GM19468 (cell line): ENCODE results near the gene ACTN1.
"Not testable (repeated sequence)": the region's sequence is repeated elsewhere in the genome, so short reads cannot be mapped to it uniquely, and the experiment has no call there.

ENCODE experiments used
- ATAC-seq: cut with Tn5 transposase; IDR thresholded peaks from one replicate; pipeline ENCODE4 v1.9.1; 2021; ENCODE audit warnings: mild to moderate bottlenecking, moderate library complexity, moderate number of reproducible peaks; ENCODE audit not compliant: unreplicated experiment; ENCODE audit errors: extremely low read depth

The ACTN1 gene

DNA sequence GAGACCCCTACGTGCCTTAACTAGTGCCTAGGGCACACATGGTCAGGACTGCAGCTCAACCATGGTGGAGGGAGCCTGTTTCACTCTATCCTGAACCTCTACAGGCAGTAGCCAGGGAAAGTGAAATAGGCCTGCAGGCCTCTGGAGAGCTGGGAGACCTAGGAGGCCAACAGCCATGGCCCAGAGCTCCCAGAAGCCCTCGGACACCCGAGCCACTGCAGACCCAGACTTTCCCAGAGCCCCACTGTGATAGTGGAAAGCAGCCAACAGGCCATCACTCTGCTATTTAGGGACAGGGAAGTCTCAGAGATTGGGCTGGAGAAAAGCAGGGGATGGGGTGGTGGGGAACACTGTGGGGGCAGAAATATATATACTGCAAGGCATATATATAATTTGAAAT is 129.7 kb downstream of the ACTN1 start:
- ATAC-seq = no peak

DNA sequence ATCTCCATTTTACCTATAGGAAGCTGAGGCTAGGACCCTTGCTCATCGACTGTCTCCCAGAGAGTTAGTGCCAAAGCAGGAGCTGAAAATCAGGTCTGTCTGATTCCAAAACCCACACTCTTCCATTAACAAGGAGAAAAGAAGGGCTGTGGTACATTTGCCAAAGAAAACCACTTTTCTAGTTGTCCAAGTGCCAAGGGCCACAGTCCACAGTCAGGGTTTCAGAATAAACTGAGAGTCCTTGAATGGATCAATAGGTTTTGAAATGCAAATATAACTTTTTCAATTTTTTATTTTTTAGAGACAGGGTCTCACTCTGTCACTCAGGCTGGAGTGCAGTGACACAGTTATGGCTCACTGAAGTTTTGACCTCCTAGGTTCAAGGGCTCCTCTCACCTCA is 130.8 kb downstream of the ACTN1 start:
- no peak for ATAC-seq

DNA sequence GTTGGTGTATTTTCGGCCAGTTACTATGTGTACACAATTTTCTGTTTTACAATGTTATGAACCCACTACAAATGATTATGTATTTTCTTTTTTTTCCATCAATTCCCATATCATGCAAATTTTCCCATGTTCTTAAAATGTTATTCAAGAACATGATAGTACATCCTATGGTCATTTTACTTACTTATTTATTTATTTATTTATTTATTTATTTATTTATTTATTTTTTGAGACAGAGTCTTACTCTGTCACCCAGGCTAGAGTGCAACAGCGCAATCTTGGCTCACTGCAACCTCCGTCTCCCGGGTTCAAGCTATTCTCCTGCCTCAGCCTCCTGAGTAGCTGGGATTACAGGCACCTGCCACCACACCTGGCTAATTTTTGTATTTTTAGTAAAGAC is 131.5 kb downstream of the ACTN1 start:
- not testable (repeated sequence) for ATAC-seq

DNA sequence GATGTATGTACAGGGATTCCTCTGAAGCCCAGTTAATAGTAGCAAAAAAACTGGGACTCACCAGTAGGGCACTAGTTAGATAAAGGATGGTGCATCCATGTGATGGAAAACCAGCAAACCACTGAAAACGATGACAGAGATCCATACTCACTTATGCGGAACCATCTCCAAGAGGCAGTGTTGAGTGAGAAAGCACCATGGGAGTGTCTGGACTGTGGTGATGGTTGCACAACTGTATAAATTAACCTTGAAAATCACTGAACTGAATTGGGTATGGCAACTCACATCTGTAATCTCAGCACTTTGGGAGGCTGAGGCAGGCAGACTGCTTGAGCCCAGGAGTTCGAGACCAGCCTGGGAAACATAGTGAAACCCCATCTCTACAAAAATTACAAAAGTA is 132.6 kb downstream of the ACTN1 start:
- no peak for ATAC-seq

DNA sequence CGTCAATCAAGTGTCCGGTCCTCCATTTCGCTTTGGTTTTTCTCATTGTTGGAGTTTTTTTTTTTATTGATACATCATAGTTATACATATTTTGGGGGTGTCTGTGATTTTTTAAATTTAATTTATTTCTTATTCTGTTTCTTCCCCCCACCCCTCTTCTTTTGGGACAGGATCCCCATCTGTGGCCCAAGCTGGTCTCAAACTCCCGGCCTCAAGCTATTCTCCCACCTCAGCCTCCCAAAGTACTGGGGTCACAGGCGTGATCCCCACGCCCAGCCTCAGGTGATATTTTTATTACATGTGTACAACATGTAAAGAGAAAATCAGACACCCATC is 134.9 kb downstream of the ACTN1 start:
- no peak for ATAC-seq

DNA sequence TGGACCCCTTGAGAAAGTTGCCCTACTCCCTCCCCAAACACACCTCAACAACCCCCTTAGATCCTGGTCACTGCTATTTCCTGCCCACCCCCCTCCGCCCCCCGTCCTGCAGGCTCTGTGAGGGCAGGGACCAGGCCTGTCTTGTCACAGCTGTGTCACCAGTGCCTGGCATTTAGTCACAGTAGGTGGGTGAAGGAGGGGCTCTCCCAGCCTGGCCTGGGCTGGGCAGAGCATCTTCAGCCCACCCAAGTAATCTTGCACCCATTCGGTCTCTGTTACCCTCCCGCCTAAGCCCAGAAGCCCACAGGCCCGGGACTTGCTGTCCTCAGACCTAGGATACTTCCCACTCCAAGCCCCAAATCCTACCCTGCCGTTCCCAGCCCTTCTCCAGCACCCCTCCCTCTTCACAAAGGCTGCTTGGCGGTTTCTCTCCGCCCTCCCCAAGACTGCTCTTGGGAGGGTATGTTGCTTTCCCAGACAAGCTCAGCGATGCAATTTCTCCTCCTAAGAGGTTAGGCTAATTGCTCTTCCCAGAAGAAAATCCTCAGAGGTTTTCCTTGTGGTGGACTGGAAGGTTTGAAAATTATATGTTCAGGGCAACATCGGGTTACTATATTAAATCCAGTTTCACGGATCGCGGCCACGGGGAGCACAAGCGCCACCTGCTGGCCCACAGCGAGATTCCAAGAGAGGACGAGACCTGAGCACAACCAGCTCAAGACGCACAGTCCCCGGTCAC is 135.5 kb downstream of the ACTN1 start:
- no peak for ATAC-seq

DNA sequence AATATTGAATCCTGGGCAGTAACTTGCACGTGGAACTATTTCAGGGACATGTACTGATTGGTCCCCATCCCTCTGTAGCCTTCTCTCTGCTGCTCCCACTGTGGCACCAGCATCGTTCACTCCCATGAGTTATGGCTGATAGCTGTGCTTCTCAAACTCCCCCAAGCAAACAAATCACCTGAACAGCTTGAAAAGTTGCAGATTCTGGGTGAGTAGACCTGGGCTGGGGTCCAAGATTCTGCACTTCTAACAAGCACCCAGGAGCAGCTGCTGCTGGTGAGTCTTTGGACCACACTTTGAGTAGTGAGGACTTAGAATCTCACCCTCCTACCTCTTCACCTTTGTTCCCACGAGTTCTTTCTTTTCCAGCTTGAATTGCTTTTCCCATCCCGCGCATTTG is 136.8 kb downstream of the ACTN1 start:
- ATAC-seq = no peak

DNA sequence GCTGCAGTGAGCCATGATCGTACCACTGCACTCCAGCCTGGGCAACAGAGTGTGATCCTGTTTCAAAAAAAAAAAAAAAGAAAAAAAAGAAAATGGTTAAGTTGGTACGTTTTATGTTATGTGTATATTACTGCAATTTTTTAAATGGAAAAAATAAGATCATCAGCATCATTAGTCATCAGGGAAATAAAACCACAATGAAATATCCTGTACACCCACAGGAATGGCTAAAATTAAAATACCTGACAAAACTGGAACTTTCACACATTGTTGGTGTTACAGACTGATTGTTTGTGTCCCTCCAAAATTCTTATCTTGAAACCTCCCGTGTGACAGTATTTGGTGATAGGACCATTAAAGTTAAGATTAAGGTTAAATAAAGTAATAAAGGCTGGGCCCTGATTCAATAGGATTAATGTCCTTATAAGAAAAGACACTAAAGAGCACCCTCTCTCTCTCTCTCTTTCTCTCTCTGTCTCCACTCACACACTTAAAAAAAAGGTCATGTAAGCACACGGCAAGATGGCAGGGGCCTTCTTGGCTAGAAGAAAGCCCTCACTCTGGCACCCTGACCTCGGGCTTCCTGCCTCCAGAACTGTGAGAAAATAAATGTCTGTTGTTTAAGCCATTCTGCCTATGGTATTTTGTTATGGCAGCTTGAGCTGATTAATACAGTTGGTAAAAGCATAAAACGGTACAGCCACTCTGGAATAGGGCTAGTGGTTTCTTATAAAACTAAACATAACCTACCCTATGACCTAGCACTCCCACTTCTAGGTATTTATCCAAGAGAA is 137.9 kb downstream of the ACTN1 start:
- ATAC-seq = no peak

DNA sequence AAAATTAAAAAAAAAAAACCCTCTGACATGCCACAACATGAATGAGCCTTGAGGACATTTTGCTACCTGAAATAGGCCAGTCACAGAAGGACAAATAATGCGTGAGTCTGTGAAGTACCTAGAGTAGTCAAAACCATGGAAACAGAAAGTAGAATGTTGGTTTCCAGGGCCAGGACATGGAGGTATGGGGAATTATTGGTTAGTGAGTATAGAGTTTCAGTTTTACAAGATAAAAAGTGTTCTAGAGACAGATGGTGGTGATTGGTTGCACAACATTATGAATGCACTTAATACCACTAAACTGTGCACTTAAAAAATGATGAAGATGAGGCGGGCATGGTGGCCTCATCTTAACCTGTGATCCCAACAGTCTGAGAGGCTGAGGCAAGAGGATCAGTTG is 138.6 kb downstream of the ACTN1 start:
- peak; percentile 32 for ATAC-seq

DNA sequence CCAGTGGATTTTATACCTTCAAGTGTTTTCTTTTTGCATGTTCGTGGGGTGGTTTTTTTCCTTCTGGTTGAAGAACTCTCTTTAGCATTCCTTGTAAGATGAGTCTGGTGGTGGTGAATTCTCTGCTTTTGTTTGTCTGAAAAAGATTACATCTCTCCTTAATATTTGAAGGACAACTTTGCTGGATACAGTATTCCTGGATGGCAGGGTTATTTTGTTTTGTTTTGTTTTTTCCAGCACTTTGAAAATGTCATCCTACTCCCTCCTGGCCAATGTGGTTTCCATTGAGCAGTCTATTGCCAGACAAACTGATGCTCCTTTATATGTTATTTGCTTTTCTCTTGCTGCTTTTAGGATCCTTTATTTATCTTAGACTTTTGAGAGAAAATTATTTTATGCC is 143.0 kb downstream of the ACTN1 start:
- ATAC-seq = no peak

DNA sequence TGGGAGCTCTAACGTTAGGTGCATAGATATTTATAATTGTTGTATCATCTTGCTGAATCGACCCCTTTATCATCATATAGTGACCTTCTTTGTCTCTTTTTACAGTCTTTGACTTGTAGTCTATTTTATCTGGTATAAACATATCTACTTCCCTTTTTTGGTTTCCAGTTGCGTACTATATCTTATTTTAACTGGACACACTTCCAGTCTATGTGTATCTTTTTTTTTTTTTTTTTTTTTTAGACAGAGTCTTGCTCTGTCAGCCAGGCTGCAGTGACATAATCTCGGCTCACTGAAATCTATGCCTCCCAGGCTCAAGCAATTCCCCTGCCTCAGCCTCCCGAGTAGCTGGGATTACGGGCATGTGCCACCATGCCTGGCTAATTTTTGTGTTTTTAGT is 144.3 kb downstream of the ACTN1 start:
- ATAC-seq = no peak

DNA sequence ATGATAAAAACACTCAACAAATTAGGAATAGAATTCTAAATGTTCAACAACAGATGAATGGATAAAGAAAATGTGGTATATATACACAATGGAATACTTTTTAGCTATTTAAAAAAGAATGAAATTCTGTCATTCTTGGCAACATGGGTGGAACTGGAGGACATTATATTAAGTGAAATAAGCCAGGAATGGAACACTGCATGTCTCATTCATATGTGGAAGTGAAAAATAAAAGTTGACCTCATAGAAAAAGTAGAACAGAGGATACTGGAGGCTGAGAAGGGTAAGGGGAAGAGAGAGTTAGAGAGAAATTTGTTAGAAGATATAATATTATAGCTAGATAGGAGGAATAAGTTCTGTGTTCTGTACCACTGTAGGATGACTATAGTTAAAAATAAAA is 150.4 kb downstream of the ACTN1 start:
- ATAC-seq = no peak

DNA sequence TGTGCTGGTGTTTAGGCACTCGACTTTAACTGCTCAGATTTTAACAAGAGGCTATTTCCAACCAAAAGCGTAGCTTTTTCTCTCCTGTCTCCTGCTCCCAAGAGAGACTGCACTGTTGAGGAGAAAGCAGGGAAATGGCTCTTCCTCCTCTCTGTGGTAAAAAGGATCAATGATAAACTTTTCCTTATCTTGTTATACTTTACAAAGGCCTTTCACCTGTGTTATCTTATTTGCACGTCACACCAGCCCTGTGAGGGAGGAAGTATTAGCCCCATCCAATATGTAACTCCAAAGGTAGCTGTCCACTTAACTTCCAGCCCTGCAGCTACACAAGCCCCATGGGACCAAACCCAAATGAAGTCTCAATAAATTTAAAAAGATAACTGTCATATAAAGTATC is 153.4 kb downstream of the ACTN1 start:
- no peak for ATAC-seq

DNA sequence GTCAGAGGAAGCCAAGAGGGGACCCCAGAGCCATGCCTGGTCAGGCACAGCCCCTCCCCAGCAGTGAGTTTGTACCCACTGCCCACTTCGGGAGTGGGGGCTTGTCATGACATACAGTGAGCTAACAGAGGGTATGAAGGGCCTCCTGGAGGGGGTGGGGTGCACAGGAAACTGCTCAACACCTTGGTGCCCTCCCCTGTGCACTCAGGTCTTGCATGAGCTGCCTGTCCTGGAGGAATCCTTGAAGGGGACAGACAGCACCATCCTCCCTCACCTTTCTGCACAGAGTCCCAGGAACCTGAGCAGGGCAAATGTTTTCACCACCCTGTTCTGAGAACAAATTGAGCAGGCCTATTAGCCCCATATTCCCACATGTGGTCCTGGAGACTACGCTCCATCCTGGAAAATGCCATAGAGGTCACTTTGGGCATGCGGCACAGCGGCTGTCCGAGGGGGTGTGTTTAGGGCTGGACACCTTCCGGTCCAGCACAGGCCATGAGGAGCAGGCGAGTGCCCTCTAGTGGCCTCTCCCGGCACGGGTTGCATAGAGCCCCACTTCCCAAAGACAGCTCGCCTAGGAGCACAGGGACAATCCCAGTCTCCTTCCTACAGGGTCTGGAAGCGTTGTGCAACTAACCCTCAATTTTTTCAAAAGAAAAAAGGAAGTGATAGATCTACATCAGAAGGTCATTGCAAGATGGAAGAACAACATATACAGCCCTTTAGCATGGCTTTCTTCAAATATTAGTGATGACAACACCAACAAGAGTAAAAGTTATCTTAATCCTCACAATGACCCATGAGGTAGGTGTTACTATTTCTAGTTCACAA is 154.4 kb downstream of the ACTN1 start:
- no peak for ATAC-seq

DNA sequence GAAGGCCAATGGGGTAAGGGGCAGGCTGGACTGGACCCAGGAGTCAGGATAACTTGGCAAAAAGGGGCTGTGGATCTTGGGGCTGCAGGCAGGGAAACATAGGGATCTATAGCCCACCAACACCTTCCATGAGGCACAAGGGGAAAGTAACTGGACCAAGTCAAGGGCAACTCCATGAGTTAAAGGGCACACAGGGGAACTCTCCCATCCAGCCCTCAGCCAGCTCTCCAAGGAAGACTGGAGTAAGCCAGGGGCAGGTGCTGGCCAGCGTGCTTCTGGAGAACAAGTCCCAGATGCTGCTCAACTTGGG is 154.9 kb downstream of the ACTN1 start:
- ATAC-seq = no peak
